GM21360 (cell line): ENCODE data around the gene FBXL13.
"Not testable (repeated sequence)": the region's sequence is repeated elsewhere in the genome, so short reads cannot be mapped to it uniquely, and the experiment has no call there.

ENCODE experiments used
- ATAC-seq: cut with Tn5 transposase; IDR thresholded peaks from one replicate; pipeline ENCODE4 v1.9.1; 2021; ENCODE audit warnings: mild to moderate bottlenecking, moderate library complexity; ENCODE audit not compliant: unreplicated experiment

FBXL13 gene

DNA sequence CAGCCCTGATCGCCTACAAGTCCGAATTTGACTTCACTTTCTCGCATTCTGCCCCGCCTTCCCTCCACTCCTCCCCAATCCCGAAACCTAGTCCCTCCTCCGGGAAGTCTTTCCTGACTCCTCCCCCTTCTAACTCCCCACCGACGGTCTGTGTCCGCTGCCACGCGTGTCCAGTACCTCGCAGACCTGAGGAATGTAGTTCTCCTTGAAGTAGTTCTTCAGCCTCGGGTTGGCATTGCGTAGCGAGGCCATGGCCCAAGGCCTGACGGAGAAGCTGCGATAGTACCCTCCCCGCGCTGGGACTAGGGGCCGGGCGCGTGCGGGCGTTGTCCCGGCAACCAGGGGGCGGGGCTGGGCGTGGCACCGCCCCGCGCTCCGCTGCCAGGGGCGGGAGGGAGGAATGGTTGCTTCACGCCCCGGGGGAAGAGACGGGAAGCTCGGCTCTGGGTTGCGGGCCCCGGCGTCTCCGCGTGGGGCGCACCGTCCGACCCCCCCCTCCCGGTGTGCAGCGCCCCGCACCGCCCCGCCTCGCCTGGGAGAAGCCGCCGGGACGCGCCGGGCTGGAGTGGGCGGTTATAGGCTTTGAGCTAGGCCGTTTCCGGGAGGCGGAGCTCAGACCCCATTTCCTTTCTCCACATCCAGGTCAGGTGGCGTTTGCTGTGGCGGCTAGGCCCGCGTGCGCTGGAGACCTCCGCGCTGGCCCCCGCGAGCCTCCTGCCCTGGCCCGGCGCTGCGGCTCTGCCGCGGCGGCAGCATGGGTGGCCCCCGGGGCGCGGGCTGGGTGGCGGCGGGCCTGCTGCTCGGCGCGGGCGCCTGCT, at the start of gene FBXL13, which contains the start of gene ARMC10:
Gene FBXL13, minus strand, starts transcription at position 278 of the 818 bp plus-strand sequence.
Gene ARMC10, plus strand, starts transcription at position 622 of the 818 bp plus-strand sequence. Its CDS starts 133 bp downstream, at position 755.
- ATAC-seq: peak; percentile 90

DNA sequence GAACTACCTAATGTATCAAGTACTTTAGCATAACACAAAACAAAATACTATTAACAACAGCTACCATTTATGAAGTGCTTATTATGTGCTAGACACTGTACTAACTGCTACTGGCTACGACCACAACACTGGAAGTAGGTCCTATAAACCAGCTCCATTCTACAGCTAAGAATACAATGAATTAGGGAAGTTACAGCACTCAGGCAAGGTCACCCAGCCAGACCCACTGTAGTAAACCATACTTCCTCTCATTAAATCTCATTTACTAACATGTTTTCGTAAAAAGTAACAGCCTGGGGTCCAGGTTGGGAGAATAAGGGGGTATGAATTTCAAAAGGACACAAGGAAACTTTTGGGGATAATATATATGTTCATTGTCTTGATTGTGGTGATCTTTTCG, 48.9 kb upstream of the FBXL13 start:
- no peak for ATAC-seq

DNA sequence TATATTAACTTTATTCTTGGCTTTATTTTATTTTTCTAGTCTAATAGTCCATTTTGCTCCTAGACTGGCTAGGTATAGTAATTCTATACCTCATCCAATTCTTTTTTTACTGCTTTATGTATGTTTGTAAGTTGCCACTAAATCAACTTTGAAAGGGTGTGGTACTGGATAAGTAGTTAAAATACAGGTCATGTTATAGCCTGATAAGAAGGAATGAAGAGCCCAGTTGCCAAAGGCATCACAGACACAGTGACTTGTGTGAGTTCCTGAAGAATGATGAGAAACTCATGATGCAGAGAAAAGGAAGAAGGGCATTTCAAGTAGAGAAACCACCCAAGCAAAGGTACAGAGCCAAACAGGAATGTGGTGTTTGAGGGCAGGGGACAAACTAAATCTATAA, 47.0 kb upstream of the FBXL13 start:
- no peak for ATAC-seq

DNA sequence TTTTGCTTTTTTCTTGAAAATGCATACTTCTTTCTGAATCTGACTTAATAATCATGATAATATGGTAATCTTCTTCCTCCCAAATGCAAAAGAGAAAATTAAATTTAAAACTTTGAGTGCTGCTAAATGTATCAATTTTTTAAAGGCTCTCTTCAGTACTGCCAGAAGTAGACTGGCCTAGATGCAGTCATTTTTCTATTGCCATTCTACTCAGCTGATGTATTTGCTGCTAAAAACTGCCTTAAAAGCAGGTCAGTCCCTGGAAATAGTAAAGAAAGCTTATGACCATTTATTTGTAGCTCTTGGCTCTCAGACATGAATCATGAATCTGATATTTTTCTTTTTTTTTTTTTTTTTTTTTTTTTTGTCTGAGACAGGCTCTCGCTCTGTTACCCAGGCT, 45.8 kb upstream of the FBXL13 start:
- no peak for ATAC-seq

DNA sequence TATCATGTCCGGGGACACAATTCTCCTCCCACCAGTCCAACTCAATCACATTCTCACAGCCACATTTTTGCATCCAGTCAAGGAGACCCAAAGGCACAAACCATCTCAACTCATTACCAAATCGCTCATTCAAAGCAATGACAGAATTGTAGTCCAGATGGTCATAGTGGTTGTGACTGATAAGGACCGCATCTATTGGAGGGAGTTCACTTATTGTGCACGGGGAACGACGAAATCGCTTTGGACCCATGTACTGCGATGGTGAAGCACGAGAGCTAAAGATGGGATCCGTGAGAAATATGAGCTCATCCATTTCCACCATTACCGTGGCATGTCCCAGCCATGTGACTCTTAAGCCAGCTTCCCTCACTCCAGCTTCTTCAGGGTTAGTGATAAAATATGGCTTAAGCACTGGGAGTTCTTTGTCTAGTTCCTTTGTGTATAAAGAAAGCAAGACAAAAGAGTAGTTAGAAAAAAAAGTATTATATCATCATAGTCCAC, 45.2 kb upstream of the FBXL13 start:
- ATAC-seq: no peak

DNA sequence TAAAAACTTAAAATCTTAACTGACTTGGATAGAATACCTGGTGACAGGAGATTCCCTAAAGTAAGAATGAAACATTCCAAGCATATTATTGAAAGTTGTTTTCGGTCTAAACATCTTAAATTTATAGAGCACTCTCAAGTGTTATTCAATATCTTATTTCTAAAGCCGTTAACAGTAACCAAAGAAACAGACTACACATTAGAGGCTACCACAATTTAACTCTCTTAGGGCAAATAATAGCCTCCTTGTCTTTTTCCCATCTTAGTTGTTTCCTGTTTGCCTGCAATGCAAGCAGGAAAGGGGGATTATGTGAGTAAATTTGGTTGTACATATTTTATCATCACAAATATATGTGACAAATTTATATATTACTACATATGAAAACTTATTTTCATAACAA, 42.9 kb upstream of the FBXL13 start:
- no peak for ATAC-seq

DNA sequence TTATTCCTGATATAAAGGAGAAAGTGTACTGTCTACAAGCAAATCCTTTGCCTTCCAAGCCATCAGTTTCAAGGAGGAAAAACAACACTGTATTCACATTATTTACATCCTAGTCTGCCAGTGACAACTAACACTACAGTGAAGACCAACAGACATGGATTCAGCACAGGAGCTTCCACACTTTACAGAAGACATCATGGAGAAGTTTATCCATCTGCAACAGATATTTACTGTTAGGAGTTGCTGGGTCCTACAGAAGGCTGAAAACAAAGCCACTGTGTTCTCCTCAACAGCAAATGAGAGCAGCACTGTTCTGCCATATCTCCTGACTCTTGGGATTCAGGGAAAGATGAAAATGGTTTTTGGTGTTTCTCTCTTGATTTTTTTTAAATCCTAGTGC, 42.4 kb upstream of the FBXL13 start:
- ATAC-seq: no peak

DNA sequence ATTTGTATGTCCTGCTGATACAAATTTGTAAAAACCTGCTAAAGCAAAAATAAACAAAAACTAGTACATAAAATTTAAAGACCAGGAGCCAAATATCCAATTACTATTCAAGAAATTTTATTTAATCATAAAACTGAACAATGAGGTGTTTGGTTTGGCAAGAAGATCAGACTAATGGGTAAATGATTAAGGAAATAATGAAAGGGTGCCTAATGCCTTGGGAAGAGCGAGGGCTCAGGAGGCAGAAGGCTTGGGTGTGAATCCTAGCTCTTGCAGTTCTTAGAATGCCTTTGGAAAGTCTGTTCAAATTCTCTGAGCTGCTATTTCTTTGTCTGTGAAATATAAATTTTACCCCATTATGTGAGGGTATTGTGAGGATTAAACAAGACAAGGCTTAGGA, 41.9 kb upstream of the FBXL13 start:
- no peak for ATAC-seq

DNA sequence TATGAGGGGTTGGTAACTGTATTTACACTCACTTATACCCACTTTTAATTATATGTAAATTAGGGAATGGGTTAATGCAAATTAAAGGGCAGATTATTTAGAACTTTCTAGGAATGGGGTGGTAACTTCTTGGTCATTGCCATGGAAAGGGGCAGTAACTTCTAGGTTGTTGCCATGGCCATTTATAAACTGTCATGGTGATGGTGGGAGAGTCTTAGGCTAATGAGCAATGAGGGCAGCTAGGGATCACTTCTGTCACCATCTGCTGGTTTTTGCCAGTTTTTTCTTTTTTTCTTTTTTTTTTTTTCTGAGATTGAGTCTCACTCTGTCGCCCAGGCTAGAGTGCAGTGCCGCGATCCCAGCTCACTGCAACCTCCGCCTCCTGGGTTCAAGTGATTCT, 41.2 kb upstream of the FBXL13 start:
- no peak for ATAC-seq

DNA sequence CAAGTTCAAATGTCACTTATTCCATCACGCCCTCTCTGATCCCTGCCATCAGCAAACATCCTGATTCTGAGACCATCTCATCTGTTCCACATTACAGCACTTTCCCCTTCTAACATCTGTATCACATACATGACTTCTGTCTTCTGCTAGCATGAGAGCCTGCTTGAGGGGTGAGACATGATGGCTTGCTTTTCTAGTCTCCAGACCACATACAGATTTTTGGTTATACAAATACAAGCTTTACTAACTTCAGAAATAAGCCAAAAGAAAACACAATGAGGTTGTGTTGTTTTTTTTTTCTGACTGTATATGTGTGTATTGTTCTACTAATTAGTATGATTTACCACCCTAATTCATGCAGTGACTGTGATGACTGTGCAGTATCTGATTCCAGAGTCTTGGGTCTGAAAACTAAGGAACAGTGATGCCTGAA, 40.0 kb upstream of the FBXL13 start:
- no peak for ATAC-seq

DNA sequence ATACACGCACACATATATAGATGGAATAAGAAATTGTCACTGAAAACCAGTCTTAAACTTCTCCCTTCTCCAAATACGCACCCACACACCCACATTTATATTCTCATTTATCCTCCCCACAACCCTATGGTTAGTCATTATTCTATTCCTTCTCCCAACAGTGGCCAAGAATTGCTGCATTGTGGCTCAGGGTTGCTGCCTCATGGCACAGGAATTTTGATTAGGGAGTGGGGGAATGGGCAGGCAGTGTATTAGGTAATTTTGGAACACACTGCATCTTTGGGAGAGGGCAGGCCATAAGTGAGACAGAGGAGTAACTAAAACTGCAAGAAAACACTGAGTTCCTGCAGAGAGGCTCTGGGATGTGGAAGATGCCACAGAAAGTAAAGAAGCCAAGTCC, 38.6 kb upstream of the FBXL13 start:
- ATAC-seq: no peak

DNA sequence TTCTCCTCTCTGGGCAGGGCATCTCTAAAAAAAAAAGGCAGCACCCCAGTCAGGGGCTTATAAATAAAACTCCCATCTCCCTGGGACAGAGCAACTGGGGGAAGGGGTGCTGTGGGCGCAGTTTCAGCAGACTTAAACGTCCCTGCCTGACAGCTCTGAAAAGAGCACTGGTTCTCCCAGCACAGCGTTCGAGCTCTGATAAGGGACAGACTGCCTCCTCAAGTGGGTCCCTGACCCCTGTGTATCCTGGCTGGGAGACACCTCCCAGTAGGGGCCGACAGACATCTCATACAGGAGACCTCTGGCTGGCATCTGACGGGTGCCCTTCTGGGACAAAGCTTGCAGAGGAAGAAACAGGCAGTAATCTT, 32.1 kb upstream of the FBXL13 start:
- ATAC-seq: not testable (repeated sequence)

DNA sequence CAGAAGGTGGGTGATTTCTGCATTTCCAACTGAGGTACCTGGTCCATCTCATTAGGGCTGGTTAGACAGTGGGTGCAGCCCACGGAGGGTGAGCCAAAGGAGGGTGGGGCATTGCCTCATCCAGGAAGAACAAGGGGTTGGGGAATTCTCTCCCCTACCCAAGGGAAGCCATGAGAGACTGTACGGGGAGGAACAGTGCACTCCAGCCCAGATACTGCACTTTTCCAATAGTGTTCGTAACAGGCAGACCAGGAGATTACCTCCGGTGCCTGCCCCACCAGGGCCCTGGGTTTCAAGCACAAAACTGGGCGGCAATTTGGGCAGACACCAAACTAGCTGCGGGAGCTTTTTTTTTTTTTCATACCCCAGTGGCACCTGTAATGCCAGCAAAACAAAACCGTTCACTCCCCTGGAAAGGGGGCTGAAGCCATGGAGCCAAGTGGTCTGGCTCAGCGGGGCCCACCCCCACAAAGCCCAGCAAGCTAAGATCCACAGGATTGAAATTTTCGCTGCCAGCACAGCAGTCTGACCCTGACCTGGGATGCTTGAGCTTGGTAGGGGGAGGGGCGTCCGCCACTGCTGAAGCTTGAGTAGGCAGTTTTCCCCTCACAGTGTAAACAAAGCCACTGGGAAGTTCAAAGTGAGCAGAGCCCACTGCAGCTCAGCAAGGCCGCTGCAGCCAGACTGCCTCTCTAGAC, 31.6 kb upstream of the FBXL13 start:
- no peak for ATAC-seq

DNA sequence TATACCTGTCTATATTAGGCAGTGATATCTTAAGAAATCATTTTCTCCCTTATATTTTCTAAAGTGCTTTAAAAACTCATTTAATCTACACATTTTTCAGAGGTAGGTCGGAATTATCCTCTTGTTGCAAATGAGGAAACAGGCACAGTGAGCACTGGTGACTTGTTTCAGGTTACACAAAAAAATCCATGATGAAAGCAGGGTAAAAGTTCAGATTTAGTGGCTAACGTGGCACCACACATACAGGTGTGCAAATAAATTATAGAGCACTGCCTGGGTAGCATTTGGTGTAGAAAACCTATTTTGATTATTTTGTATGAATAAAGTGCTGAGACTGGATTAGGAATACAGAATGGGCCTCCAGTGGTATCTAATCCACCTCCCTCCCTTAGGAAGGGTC, 26.9 kb upstream of the FBXL13 start:
- no peak for ATAC-seq

DNA sequence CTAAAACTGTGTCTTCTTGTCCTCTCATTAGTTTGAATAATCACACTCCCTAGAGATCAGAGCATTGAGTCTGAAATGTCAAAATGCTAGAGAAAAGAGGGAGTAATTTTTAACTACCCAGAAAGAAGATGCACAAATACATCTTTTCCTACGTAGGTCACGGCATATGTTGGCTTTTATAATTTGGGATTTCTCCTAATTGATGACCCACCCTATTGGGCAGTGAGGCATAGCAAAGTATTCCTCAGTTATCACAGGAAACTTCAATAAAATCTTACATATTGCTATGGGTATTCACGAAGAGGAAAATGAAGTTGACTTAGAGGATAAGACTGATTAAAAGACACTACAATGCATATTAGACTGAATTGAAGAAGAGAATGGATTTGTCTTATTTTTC, 25.8 kb upstream of the FBXL13 start:
- no peak for ATAC-seq

DNA sequence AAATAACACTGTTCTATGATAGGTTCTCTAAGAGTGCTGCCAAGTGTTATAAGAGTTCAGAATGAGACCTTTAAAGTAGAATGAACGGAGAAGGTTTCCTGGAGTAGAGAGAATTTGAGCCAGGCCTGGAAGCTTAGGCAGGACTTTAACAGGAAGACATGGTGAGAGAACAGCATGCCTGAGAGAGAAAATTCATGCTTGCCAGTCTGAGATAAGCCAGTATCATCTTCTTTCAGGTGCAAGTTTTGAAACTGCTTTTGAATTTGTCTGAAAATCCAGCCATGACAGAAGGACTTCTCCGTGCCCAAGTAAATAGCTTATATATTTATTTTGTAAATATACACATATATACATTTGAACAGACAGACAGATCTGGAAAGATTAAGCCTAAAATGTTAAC, 22.4 kb upstream of the FBXL13 start:
- ATAC-seq: no peak

DNA sequence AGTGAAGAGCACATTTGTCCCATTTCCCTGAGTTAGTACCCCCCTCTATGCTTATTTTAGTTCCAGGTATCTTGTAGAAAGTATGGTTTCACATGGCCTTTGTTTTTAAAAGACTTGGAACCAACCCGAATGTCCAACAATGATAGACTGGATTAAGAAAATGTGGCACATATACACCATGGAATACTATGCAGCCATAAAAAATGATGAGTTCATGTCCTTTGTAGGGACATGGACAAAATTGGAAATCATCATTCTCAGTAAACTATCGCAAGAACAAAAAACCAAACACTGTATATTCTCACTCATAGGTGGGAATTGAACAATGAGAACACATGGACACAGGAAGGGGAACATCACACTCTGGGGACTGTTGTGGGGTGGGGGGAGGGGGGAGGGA, 21.0 kb upstream of the FBXL13 start:
- not testable (repeated sequence) for ATAC-seq

DNA sequence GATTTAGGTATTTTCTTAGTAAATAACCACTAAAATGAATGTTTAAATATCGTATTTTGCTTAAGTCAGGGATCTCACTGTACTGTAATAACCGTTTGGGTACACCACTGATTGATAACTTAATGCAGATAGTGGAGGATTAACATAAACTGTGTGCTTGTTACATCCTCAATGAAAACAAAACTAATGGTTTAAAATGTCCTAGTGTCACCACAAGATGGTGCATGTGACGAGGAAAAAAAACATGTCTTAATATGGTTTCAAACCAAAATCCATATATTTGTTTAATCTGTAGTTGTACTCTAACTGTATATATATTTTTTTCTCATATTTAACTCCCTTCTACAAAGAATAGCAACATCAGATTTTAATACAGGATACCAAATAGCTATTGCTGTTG, 19.5 kb upstream of the FBXL13 start:
- ATAC-seq: no peak

DNA sequence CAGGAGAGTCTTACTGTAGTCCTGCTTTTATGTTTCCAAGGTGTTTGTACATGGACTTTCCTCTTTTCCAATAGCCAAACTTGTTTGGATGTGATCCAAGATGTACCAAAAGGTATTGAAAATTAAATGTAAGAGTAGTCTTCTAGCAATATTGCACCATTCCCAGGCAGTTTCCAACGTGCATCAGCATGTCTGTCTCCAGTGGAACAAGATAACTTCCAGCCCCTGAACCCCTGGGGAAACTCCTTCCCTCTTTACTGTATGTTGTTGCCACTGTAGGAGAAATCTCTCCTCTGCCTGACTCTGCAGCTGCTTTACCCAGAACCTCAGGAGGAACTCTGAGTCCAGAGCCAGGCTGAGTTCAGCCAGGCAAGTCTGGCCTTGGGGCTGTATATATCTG, 18.8 kb upstream of the FBXL13 start:
- no peak for ATAC-seq

DNA sequence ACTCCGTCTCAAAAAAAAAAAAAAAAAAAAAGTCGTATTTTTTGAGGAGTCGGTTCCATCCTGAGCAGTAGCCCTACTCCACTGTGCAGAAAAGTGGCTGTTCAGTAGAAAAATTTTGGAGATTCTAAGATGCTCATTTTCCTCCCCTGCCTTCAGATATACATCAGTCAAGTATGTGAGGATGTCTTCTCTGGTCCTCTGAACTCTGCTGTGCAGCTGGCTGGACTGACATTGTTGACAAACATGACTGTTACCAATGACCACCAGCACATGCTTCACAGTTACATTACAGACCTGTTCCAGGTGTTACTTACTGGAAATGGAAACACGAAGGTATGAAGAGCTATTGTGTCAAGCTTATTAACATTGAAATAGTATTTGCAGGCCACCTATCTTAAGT, 17.7 kb upstream of the FBXL13 start:
- ATAC-seq: not testable (repeated sequence)

DNA sequence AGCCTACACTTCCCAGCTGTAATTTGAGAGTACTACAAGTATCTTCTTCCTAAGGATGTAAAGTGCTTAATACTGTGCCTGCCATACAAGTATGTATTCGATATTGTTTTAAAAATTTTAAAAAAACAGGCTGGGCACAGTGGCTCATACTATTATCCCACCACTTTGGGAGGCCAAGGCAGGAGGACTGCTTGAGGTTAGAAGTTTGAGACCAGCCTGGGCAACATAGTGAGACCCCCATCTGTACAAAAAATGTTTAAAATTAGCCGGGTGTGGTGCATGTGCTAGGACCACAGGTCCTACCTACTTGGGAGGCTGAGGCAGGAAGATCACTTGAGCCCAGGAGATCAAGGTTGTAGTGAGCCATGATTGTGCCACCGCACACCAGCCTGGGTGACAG, 8.6 kb upstream of the FBXL13 start:
- no peak for ATAC-seq

DNA sequence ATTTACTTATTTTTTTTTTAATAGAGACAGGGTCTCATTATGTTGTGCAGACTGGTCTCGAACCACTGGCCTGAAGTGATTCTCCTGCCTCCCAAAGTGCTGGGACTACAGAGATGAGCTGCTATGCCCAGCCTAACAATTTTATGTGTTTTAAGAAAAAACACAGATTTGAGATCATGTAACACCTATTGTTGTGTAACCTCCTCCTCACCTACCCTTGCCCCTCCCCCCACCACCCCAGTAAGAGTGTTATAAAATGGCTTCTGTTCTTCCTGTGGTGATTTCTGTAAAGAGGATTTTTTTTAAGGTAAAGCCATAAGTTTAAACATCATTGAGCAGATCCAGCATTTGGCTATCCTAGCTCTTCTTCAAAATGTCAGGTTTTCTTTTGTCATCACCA, 7.9 kb upstream of the FBXL13 start:
- ATAC-seq: no peak
